Measurements from ENCODE around the gene SP4.

- no peak for TF ChIP-seq POLR2A (IDR thresholded peaks at IDR 0.05)
- no peak for TF ChIP-seq CTCF (IDR thresholded peaks at IDR 0.05)
- TF ChIP-seq EP300 (IDR thresholded peaks at IDR 0.05): no peak
These were observed 717 bp downstream of the SP4 start for GRCh38 chr7:21428659-21428941.
